Uterus (tissue), 4 donors: ENCODE measurements around the gene SCN10A. TPM values are rescaled to one million over a fixed set of nuclear protein-coding genes. Genes with fewer than 3 reads are reported as not detected.

Experiments
- DNase-seq, 2 donors: peaks; one replicate each; pipeline ENCODE4 v3.0.0-alpha.2; 2019 to 2020
- H3K27ac ChIP-seq, 2 donors: fragments of 200-600 bp; sonication (generic); 1 replicate in 1 of 2; 2 replicates in 1 of 2; pipeline ENCODE4 v1.5.1; 2016 to 2018
- H3K27me3 ChIP-seq, 2 donors: fragments of 200-600 bp; sonication (generic); one replicate each; pipeline ENCODE4 v1.5.1; 2018 to 2019; ENCODE audit warnings: control low read depth in 1 of 2
- H3K36me3 ChIP-seq, 2 donors: fragments of 200-600 bp; sonication (generic); one replicate each; pipeline ENCODE4 v1.5.1; 2019; ENCODE audit warnings: control low read depth in 1 of 2
- H3K4me1 ChIP-seq, 2 donors: fragments of 200-600 bp; sonication (generic); one replicate each; pipeline ENCODE4 v1.5.1; 2018 to 2019; ENCODE audit warnings: control low read depth in 1 of 2
- H3K4me3 ChIP-seq, 2 donors: fragments of 200-600 bp; sonication (generic); 1 replicate in 1 of 2; 2 replicates in 1 of 2; pipeline ENCODE4 v1.5.1; 2018 to 2019; ENCODE audit warnings: mild to moderate bottlenecking in 1 of 2
- H3K9me3 ChIP-seq, 2 donors: fragments of 200-600 bp; sonication (generic); one replicate each; pipeline ENCODE4 v1.5.1; 2019; ENCODE audit warnings: control low read depth in 1 of 2
- CTCF ChIP-seq, 4 experiments: fragments of 200-600 bp in 2 of 4; fragments of 450-650 bp in 2 of 4; sonication (generic) in 2 of 4; IDR thresholded peaks; one replicate each; pipeline ENCODE4 v1.5.1; 2016 to 2019; ENCODE audit warnings: antibody characterized with exemption in 4 of 4, mild to moderate bottlenecking in 2 of 4, moderate library complexity in 1 of 4
- POLR2A ChIP-seq, 2 donors: fragments of 450-650 bp; IDR thresholded peaks; one replicate each; pipeline ENCODE4 v1.6.1; 2016; ENCODE audit warnings: antibody characterized with exemption in 2 of 2, mild to moderate bottlenecking in 1 of 2, moderate library complexity in 1 of 2
- intact Hi-C: fragments of 100-400 bp; cut with DNase I; formaldehyde crosslinking; loops from one replicate; pipeline ENCODE4 v1.15.1; 2023; ENCODE audit warnings: low total_unique reads
- total RNA-seq, 4 donors: library from RNA; depleted of rRNA in 3 of 4; stranded (reverse); fragments of >200 nt in 3 of 4; gene quantifications; one replicate each; pipeline versions ENCODE4 v1.1.0 to v1.2.4, GENCODE V29; 2014 to 2023
- donor health status: DM: yes; HTN: yes; CAD: no.

SCN10A gene
- total RNA-seq, 4 donors from 2014 or later = not detected

- no peak for DNase-seq
- TF ChIP-seq POLR2A (IDR thresholded peaks at IDR 0.05) = no peak
- TF ChIP-seq CTCF (IDR thresholded peaks at IDR 0.05) = no peak
- no peak overlapping the region for H3K4me3 ChIP-seq
- H3K27ac ChIP-seq = no peak overlapping the region
- no peaks in the 10 kb centered on the region for H3K4me1 ChIP-seq
- peaks cover 0 to 4% of the 10 kb centered on the region in 2 donors for H3K27me3 ChIP-seq
- no peaks in the 10 kb centered on the region for H3K9me3 ChIP-seq
- intact Hi-C loops = no loop called here
- H3K36me3 ChIP-seq = no peaks in the 10 kb centered on the region
Observed at GRCh38 chr3:38658841-38659240, 157.2 kb downstream of the SCN10A start.

GRCh38 chr3:38657369-38657768 lies 158.6 kb downstream of the SCN10A start:
- intact Hi-C loops = no loop called here

GRCh38 chr3:38655708-38656300 lies 160.2 kb downstream of the SCN10A start:
- H3K36me3 ChIP-seq = no peaks in the 10 kb centered on the region
- no peaks in the 10 kb centered on the region for H3K9me3 ChIP-seq
- H3K27me3 ChIP-seq = peaks cover 0 to 4% of the 10 kb centered on the region in 2 donors
- TF ChIP-seq CTCF (IDR thresholded peaks at IDR 0.05) (peak in 1 of 4 experiments; percentile 25), POLR2A (IDR thresholded peaks at IDR 0.05) (no peak)
- DNase-seq = no peak
- no peak overlapping the region for H3K27ac ChIP-seq
- no peak overlapping the region for H3K4me3 ChIP-seq
- no peaks in the 10 kb centered on the region for H3K4me1 ChIP-seq
- intact Hi-C loops = no loop called here

More at GRCh38 chr3:38657369-38657768, 158.6 kb downstream of the SCN10A start:
- no peak for DNase-seq
- Histone ChIP-seq H3K4me1 (no peaks in the 10 kb centered on the region), H3K27ac (no peak overlapping the region), H3K36me3 (no peaks in the 10 kb centered on the region), H3K9me3 (no peaks in the 10 kb centered on the region), H3K27me3 (peaks cover 0 to 4% of the 10 kb centered on the region in 2 donors), H3K4me3 (no peak overlapping the region)
- no peak for TF ChIP-seq CTCF (IDR thresholded peaks at IDR 0.05)
- TF ChIP-seq POLR2A (IDR thresholded peaks at IDR 0.05) = no peak

GRCh38 chr3:38653685-38654537 lies 162.1 kb downstream of the SCN10A start:
- Histone ChIP-seq H3K9me3 (no peaks in the 10 kb centered on the region), H3K27me3 (no peaks in the 10 kb centered on the region), H3K4me3 (no peak overlapping the region), H3K36me3 (no peaks in the 10 kb centered on the region), H3K27ac (no peak overlapping the region), H3K4me1 (peaks cover 0 to 2% of the 10 kb centered on the region in 2 donors)
- no peak for DNase-seq
- TF ChIP-seq POLR2A (IDR thresholded peaks at IDR 0.05) (no peak), CTCF (IDR thresholded peaks at IDR 0.05) (no peak)
- intact Hi-C loops = no loop called here

GRCh38 chr3:38652934-38653333 lies 163.1 kb downstream of the SCN10A start:
- H3K27me3 ChIP-seq = no peaks in the 10 kb centered on the region
- DNase-seq = no peak
- intact Hi-C loops = no loop called here
- no peak overlapping the region for H3K4me3 ChIP-seq
- H3K27ac ChIP-seq = no peak overlapping the region
- TF ChIP-seq CTCF (IDR thresholded peaks at IDR 0.05) (no peak), POLR2A (IDR thresholded peaks at IDR 0.05) (no peak)
- H3K4me1 ChIP-seq = peaks cover 0 to 4% of the 10 kb centered on the region in 2 donors
- no peaks in the 10 kb centered on the region for H3K9me3 ChIP-seq
- H3K36me3 ChIP-seq = no peaks in the 10 kb centered on the region
